Adrenal gland (tissue), 12 donors: ENCODE measurements around the gene CDK2AP2. TPM values are rescaled to one million over a fixed set of nuclear protein-coding genes. Genes with fewer than 3 reads are reported as not detected.

ENCODE experiments used
- DNase-seq, 7 donors: peaks; one replicate each; pipeline ENCODE4 v3.0.0-alpha.2; 2019 to 2020
- H3K27ac ChIP-seq, 5 donors: fragments of 200-600 bp; sonication (generic) in 4 of 5; 1 replicate in 3 of 5; 2 replicates in 2 of 5; pipeline versions ENCODE4 v1.5.1 to v1.8.0; 2016 to 2020; ENCODE audit warnings: mild to moderate bottlenecking in 1 of 5
- H3K27me3 ChIP-seq: fragments of 200-600 bp; 2 replicates; pipeline ENCODE4 v1.8.0; 2021
- H3K36me3 ChIP-seq, 2 donors: fragments of 200-600 bp; replicated peaks in 1 of 2; 1 replicate in 1 of 2; 2 replicates in 1 of 2; pipeline versions ENCODE4 v1.5.1 to v1.8.0; 2018 to 2022
- H3K4me1 ChIP-seq, 2 donors: fragments of 200-600 bp; replicated peaks in 1 of 2; 1 replicate in 1 of 2; 2 replicates in 1 of 2; pipeline versions ENCODE4 v1.5.1 to v1.8.0; 2018 to 2021
- H3K4me3 ChIP-seq, 4 donors: fragments of 200-600 bp; sonication (generic) in 3 of 4; one replicate each; pipeline ENCODE4 v1.5.1; 2016 to 2018
- H3K9me3 ChIP-seq, 3 donors: fragments of 200-600 bp; sonication (generic) in 1 of 3; replicated peaks in 1 of 3; 1 replicate in 2 of 3; 2 replicates in 1 of 3; pipeline versions ENCODE4 v1.5.1 to v1.8.0; 2016 to 2021
- POLR2A ChIP-seq, 2 donors: fragments of 450-650 bp; IDR thresholded peaks; one replicate each; pipeline ENCODE4 v1.6.1; 2017; ENCODE audit warnings: antibody characterized with exemption in 2 of 2, mild to moderate bottlenecking in 2 of 2, moderate library complexity in 1 of 2
- WGBS, 4 donors: extraction: QIAGEN DNeasy Blood & Tissue Kit in 2 of 4; methylation state at CpG; one replicate each; pipeline versions ENCODE4 v1.1.5 to v1.1.7; 2013 to 2017; 5-methylcytosine and 5-hydroxymethylcytosine counted together
- intact Hi-C, 2 donors: fragments of 100-400 bp; cut with DNase I; formaldehyde crosslinking; loops; one replicate each; pipeline versions ENCODE4 v1.14.1 to v1.15.0; 2022 to 2023
- polyA plus RNA-seq, 3 donors: library from polyadenylated mRNA; stranded (reverse); fragments of 200-250 nt in 2 of 3; fragments of 350-450 nt in 1 of 3; fragmentation: Illumina TruSeq in 1 of 3; extraction: RNeasy Lipid Tissue Mini Kit (QIAGEN cat#74804) in 1 of 3; gene quantifications; one replicate each; pipeline ENCODE4 v1.2.3, GENCODE V29; 2013 to 2014
- total RNA-seq, 9 donors: library from RNA; depleted of rRNA in 4 of 9; stranded (reverse); fragments of >200 nt in 4 of 9; fragments of 120-200 nt in 1 of 9; fragmentation: NEBNext Ultra II Directional in 1 of 9; extraction: Animal tissue kit (Norgen Biotek cat#: 25700) in 1 of 9; gene quantifications; one replicate each; pipeline versions ENCODE4 v1.1.0 to v1.2.4, GENCODE V29; 2013 to 2023
- TF ChIP-seq, protein P1 (sequence below), 6 experiments: fragments of 450-650 bp in 4 of 6; fragments of 200-600 bp in 2 of 6; sonication (generic) in 1 of 6; IDR thresholded peaks; 1 replicate in 5 of 6; 2 replicates in 1 of 6; pipeline versions ENCODE4 v1.5.1 to v1.8.0; 2016 to 2021; ENCODE audit warnings: antibody characterized with exemption in 6 of 6, mild to moderate bottlenecking in 2 of 6, moderate library complexity in 1 of 6
- donor health status: healthy with polysubstance abuse.
- donor health status: Bipolar disorder and iron deficiency.
- donor health status: DM: yes; HTN: yes; CAD: no.
- donor health status: DM: no; HTN: no; CAD: no.
- donor health status: DM: no; HTN: no; CAD: no.
- donor health status: DM: yes; HTN: yes; CAD: no.

The CDK2AP2 gene
- total and polyA plus RNA-seq, 12 donors, result 34.0 to 218 (median 58.8) TPM

- Histone ChIP-seq H3K4me3 (no peak overlapping the region), H3K9me3 (no peaks in the 10 kb centered on the region)
- WGBS, 4 donors, result 52 to 79% (median 71%) methylated on average over 4 to 5 of the region's 5 CpGs
Observed at GRCh38 chr11:67525275-67525976, 17.5 kb upstream of the CDK2AP2 start.

GRCh38 chr11:67524480-67524808 lies 16.5 kb upstream of the CDK2AP2 start:
- 83 to 92% (median 90%) methylated on average over 6 to 9 of the region's 9 CpGs for WGBS, 4 donors
- H3K27me3 ChIP-seq, result no peaks in the 10 kb centered on the region
- H3K4me3 ChIP-seq, result no peak overlapping the region
- no peaks in the 10 kb centered on the region for H3K4me1 ChIP-seq
- H3K27ac ChIP-seq, result no peak overlapping the region
- no peaks in the 10 kb centered on the region for H3K36me3 ChIP-seq
- DNase-seq, result peak in 1 of 7 donors; percentile 14
- intact Hi-C loops, result no loop called here
- TF ChIP-seq, protein P1, sequence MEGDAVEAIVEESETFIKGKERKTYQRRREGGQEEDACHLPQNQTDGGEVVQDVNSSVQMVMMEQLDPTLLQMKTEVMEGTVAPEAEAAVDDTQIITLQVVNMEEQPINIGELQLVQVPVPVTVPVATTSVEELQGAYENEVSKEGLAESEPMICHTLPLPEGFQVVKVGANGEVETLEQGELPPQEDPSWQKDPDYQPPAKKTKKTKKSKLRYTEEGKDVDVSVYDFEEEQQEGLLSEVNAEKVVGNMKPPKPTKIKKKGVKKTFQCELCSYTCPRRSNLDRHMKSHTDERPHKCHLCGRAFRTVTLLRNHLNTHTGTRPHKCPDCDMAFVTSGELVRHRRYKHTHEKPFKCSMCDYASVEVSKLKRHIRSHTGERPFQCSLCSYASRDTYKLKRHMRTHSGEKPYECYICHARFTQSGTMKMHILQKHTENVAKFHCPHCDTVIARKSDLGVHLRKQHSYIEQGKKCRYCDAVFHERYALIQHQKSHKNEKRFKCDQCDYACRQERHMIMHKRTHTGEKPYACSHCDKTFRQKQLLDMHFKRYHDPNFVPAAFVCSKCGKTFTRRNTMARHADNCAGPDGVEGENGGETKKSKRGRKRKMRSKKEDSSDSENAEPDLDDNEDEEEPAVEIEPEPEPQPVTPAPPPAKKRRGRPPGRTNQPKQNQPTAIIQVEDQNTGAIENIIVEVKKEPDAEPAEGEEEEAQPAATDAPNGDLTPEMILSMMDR (IDR thresholded peaks at IDR 0.05), result no peak
- TF ChIP-seq POLR2A (IDR thresholded peaks at IDR 0.05), result no peak
- H3K9me3 ChIP-seq, result no peaks in the 10 kb centered on the region

More at GRCh38 chr11:67525275-67525976, 17.5 kb upstream of the CDK2AP2 start:
- intact Hi-C loops, result no loop called here
- Histone ChIP-seq H3K27me3 (no peaks in the 10 kb centered on the region), H3K27ac (no peak overlapping the region), H3K4me1 (no peaks in the 10 kb centered on the region), H3K36me3 (no peaks in the 10 kb centered on the region)
- TF ChIP-seq, protein P1 (IDR thresholded peaks at IDR 0.05), result no peak
- no peak for TF ChIP-seq POLR2A (IDR thresholded peaks at IDR 0.05)
- DNase-seq, result peak in 1 of 7 donors; percentile 10

DNA sequence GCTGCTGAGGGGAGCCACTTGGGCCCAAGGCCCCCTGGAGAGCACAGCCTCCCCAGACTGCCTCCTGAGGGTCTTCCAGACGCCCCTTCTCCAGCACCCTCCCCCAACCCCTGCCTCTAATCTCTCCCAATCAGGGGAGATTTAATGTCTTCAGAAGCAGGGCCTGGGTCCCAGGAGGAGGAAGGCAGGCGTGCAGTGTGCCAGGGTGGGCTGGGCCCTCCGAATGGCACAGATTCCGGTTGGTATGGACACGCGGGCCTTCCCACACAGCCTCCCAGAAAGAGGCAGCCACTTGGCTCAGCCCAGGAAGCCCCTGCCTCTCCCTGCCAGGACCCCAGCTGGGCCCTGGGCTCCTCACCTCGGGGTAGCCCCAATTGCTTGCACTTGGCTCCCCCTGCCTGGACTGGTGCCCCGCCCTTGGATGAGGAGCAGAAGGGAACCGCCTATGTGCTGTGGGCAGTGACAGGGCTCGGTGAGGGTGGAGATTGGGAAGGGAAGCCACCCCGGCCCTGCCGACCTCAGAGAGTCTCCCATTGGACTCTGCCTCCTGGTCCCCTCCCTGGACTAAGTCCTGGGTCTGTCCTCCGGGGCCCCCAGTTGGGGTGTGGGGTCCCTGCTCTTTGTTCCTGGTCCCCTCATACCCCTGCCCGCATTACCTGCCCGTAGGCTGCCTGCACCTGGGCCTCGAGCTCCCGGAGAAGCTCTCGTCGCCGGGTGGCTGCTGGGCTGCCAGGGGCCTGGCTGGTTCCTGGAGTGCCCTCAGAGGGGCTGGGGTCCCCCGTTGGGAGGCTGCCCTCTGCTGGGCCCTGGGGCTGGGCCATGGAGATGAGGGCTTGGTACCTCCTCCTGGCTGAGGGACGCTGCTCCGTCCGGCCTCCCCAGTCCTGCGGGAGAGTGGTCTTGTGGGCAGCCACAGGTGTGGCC lies 15.9 kb upstream of the CDK2AP2 start:
- DNase-seq, result peak in 1 of 7 donors; percentile 14
- WGBS, 4 donors, result 56 to 86% (median 75%) methylated on average over 4 to 25 of the region's 25 CpGs
- Histone ChIP-seq H3K27me3 (no peaks in the 10 kb centered on the region), H3K4me3 (no peak overlapping the region), H3K9me3 (no peaks in the 10 kb centered on the region), H3K4me1 (no peaks in the 10 kb centered on the region), H3K36me3 (no peaks in the 10 kb centered on the region), H3K27ac (no peak overlapping the region)
- TF ChIP-seq POLR2A (IDR thresholded peaks at IDR 0.05), result no peak
- TF ChIP-seq, protein P1 (IDR thresholded peaks at IDR 0.05), result no peak
- intact Hi-C loops, result no loop called here

- Histone ChIP-seq H3K4me3 (no peak within 1 kb of the TSS), H3K4me1 (no peaks in the 10 kb centered on the region), H3K9me3 (no peaks in the 10 kb centered on the region), H3K27me3 (no peaks in the 10 kb centered on the region), H3K36me3 (no peaks in the 10 kb centered on the region), H3K27ac (no peak within 1 kb of the TSS)
- DNase-seq, result peak in 1 of 7 donors; percentile 13
- TF ChIP-seq, protein P1 (IDR thresholded peaks at IDR 0.05), result no peak
- TF ChIP-seq POLR2A (IDR thresholded peaks at IDR 0.05), result no peak
- WGBS, 4 donors, result 76 to 86% (median 83%) methylated on average over 14 to 23 of the region's 23 CpGs
- intact Hi-C loops, result no loop called here
Observed at GRCh38 chr11:67522844-67523555, 15.0 kb upstream of the CDK2AP2 start, which contains the start of gene CABP2. Gene CABP2 (minus strand): TSS chr11:67523446. CDS start chr11:67523326, 120 bp downstream.
